Colonic mucosa (tissue), 4 donors: ENCODE results near the gene NMRAL1. TPM values are rescaled to one million over a fixed set of nuclear protein-coding genes. Genes with fewer than 3 reads are reported as not detected.

Source experiments
- DNase-seq: peaks from one replicate; pipeline ENCODE4 v3.0.0-alpha.2; 2020
- H3K27ac ChIP-seq: fragments of 200-600 bp; one replicate; pipeline ENCODE4 v1.8.0; 2021
- H3K27me3 ChIP-seq: fragments of 200-600 bp; one replicate; pipeline ENCODE4 v1.8.0; 2021
- H3K36me3 ChIP-seq: fragments of 200-600 bp; one replicate; pipeline ENCODE4 v1.8.0; 2021
- H3K4me1 ChIP-seq: fragments of 200-600 bp; one replicate; pipeline ENCODE4 v1.8.0; 2021; ENCODE audit warnings: mild to moderate bottlenecking
- H3K4me3 ChIP-seq: fragments of 200-600 bp; one replicate; pipeline ENCODE4 v1.8.0; 2021
- H3K9ac ChIP-seq, 2 donors: one replicate each; pipeline ENCODE4 v1.7.0; 2013; ENCODE audit warnings: control low read depth in 2 of 2, low read depth in 2 of 2, low read length in 2 of 2
- H3K9me3 ChIP-seq: fragments of 200-600 bp; one replicate; pipeline ENCODE4 v1.8.0; 2021
- intact Hi-C: fragments of 100-400 bp; cut with DNase I; formaldehyde crosslinking; loops from one replicate; pipeline ENCODE4 v1.14.1; 2022
- total RNA-seq, 2 donors: library from RNA; stranded (reverse); fragmentation: NEBNext Ultra II Directional in 1 of 2; extraction: Animal tissue kit (Norgen Biotek cat#: 25700) in 1 of 2; gene quantifications; one replicate each; pipeline ENCODE4 v1.2.1, GENCODE V29; 2021
- TF ChIP-seq, protein P1 (sequence below): fragments of 200-600 bp; IDR thresholded peaks from one replicate; pipeline ENCODE4 v1.8.0; 2022; ENCODE audit warnings: antibody characterized with exemption, mild to moderate bottlenecking
- donor health status: healthy.
- donor health status: DM: no; HTN: no; CAD: no.
- donor health status: DM: no; HTN: no; CAD: no.

Gene NMRAL1
- 10 to 100 TPM; 25.8 to 40.2 TPM for total RNA-seq

DNA sequence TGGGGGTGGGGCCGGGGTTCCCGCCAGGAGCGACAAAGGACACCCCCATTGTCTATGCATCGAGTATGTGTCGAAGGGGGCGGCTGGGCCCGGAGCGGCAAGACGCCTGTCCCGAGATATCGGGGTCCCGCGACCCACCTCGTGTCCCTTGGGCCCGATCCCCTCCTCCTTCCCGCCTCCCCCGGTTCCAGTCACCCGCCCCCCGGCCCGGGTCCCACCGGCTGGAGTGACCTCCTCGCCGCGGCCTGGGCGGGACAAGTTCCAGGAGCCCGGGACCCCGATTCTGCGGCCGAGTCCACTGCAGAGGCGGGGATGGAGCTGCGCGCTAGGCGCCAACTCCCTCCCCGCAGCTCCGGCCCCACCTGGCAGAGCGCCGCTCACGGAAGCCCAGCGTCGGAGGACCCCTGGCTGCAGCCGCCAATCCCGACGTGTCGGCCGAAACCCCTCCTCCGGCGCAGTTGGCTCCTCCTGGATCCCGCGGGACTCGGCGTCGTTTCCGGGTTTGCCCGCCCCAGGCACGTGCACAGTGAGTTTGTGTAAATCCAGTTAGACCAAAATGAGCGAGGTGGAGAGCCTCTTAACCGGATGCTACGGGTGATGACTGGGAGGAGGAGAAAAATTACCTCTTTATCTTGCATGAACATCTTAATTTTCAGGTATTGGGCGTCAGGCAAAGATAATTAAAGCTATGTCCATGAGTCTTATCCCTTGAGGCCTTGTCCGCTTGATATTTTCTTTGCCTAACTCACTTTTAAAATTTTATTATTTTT lies at the start of gene NMRAL1:
NMRAL1 (minus strand) TSS at position 434 of the 770 bp plus-strand sequence. CDS start 493 bp downstream, outside the sequence.
- Histone ChIP-seq H3K9ac (peak within 1 kb of the TSS; percentile 80 to 84), H3K27me3 (no peaks in the 10 kb centered on the region), H3K4me1 (peaks cover 5% of the 10 kb centered on the region), H3K4me3 (peak within 1 kb of the TSS; percentile 83), H3K9me3 (no peaks in the 10 kb centered on the region), H3K27ac (peak within 1 kb of the TSS; percentile 54), H3K36me3 (no peaks in the 10 kb centered on the region)
- DNase-seq: peak; percentile 95
- intact Hi-C loops: loop anchor here (10.0 kb wide), 1 partner anchor 50 kb away; the partner anchor contains the start of gene DNAJA3
- TF ChIP-seq, protein P1, sequence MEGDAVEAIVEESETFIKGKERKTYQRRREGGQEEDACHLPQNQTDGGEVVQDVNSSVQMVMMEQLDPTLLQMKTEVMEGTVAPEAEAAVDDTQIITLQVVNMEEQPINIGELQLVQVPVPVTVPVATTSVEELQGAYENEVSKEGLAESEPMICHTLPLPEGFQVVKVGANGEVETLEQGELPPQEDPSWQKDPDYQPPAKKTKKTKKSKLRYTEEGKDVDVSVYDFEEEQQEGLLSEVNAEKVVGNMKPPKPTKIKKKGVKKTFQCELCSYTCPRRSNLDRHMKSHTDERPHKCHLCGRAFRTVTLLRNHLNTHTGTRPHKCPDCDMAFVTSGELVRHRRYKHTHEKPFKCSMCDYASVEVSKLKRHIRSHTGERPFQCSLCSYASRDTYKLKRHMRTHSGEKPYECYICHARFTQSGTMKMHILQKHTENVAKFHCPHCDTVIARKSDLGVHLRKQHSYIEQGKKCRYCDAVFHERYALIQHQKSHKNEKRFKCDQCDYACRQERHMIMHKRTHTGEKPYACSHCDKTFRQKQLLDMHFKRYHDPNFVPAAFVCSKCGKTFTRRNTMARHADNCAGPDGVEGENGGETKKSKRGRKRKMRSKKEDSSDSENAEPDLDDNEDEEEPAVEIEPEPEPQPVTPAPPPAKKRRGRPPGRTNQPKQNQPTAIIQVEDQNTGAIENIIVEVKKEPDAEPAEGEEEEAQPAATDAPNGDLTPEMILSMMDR: no peak

- no peak overlapping the region for H3K9ac ChIP-seq
- intact Hi-C loops: no loop called here
- H3K36me3 ChIP-seq: no peaks in the 10 kb centered on the region
- H3K9me3 ChIP-seq: no peaks in the 10 kb centered on the region
- no peaks in the 10 kb centered on the region for H3K4me1 ChIP-seq
- no peak overlapping the region for H3K27ac ChIP-seq
- no peak for DNase-seq
- TF ChIP-seq, protein P1: no peak
- no peaks in the 10 kb centered on the region for H3K27me3 ChIP-seq
- H3K4me3 ChIP-seq: no peak overlapping the region
Observed at GRCh38 chr16:4523686-4524085, 49.3 kb upstream of the NMRAL1 start.

- no peaks in the 10 kb centered on the region for H3K9me3 ChIP-seq
- no peak for DNase-seq
- H3K27me3 ChIP-seq: no peaks in the 10 kb centered on the region
- no peak overlapping the region for H3K27ac ChIP-seq
- TF ChIP-seq, protein P1: no peak
- intact Hi-C loops: no loop called here
- H3K4me3 ChIP-seq: no peak overlapping the region
- no peak overlapping the region for H3K9ac ChIP-seq
- no peaks in the 10 kb centered on the region for H3K4me1 ChIP-seq
- H3K36me3 ChIP-seq: no peaks in the 10 kb centered on the region
Observed at GRCh38 chr16:4522051-4522581, 47.7 kb upstream of the NMRAL1 start.

DNA sequence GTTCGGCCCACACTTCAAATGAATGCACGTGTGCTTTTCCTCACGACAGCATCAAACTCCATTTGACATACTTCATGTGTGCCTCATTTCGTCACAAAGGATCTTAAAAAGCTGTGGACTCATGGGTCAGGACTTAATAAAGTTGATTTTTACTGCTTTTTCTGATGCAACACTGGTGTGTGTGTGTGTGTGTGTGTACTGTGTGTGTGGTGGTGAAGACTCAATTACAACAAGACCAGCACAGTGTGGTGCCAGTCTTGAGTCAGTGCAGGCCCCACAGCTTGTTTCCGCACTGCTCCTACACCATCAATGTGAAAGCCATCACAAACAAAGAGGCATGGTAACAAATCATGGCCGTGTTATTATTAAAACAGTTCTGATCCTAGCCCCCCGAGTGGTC lies 46.5 kb upstream of the NMRAL1 start:
- H3K4me1 ChIP-seq: no peaks in the 10 kb centered on the region
- H3K4me3 ChIP-seq: no peak overlapping the region
- H3K27ac ChIP-seq: no peak overlapping the region
- no peaks in the 10 kb centered on the region for H3K36me3 ChIP-seq
- no peaks in the 10 kb centered on the region for H3K27me3 ChIP-seq
- intact Hi-C loops: no loop called here
- no peak overlapping the region for H3K9ac ChIP-seq
- DNase-seq: no peak
- H3K9me3 ChIP-seq: no peaks in the 10 kb centered on the region
- TF ChIP-seq, protein P1: no peak

GRCh38 chr16:4519274-4520058 lies 45.0 kb upstream of the NMRAL1 start:
- Histone ChIP-seq H3K27ac (no peak overlapping the region), H3K9me3 (no peaks in the 10 kb centered on the region), H3K36me3 (no peaks in the 10 kb centered on the region), H3K4me1 (no peaks in the 10 kb centered on the region), H3K9ac (no peak overlapping the region), H3K4me3 (no peak overlapping the region), H3K27me3 (no peaks in the 10 kb centered on the region)
- TF ChIP-seq, protein P1: no peak
- intact Hi-C loops: no loop called here
- no peak for DNase-seq
